Kidney (tissue), 14 donors: ENCODE data around the gene NUBP2. TPM values are rescaled to one million over a fixed set of nuclear protein-coding genes. Genes with fewer than 3 reads are reported as not detected.

ENCODE experiments used
- DNase-seq, 5 donors: peaks; one replicate each; pipeline ENCODE4 v3.0.0-alpha.2; 2013 to 2020
- FAIRE-seq: peaks from 2 replicates; lab custom pipeline; 2012; peaks lifted over from hg19 to GRCh38; lab: Jason Lieb, UNC
- H3K27ac ChIP-seq, 2 donors: one replicate each; pipeline ENCODE4 v1.7.0; 2013; ENCODE audit warnings: low read depth in 2 of 2, low read length in 2 of 2, inconsistent platforms in 1 of 2
- H3K27me3 ChIP-seq: one replicate; pipeline ENCODE4 v1.7.1; 2013; ENCODE audit warnings: low read length, inconsistent platforms; ENCODE audit not compliant: control insufficient read depth, insufficient read depth
- H3K36me3 ChIP-seq, 3 donors: one replicate each; pipeline versions ENCODE4 v1.7.0 to v1.7.1; 2013; ENCODE audit warnings: low read length in 3 of 3, control low read depth in 1 of 3, inconsistent platforms in 1 of 3; ENCODE audit not compliant: insufficient read depth in 3 of 3, control insufficient read depth in 2 of 3
- H3K4me1 ChIP-seq, 3 donors: one replicate each; pipeline versions ENCODE4 v1.7.0 to v1.7.1; 2013; ENCODE audit warnings: low read length in 3 of 3, inconsistent platforms in 1 of 3, low read depth in 1 of 3; ENCODE audit not compliant: control insufficient read depth in 2 of 3, insufficient read depth in 2 of 3
- H3K4me3 ChIP-seq, 3 donors: one replicate each; pipeline versions ENCODE4 v1.7.0 to v1.8.1; 2013; ENCODE audit warnings: low read length in 3 of 3, control low read depth in 1 of 3, inconsistent platforms in 1 of 3
- H3K9ac ChIP-seq, 3 donors: one replicate each; pipeline versions ENCODE4 v1.7.0 to v1.7.1; 2013; ENCODE audit warnings: low read length in 3 of 3, control low read depth in 1 of 3, inconsistent platforms in 1 of 3
- H3K9me3 ChIP-seq, 3 donors: one replicate each; pipeline versions ENCODE4 v1.7.0 to v1.7.1; 2013; ENCODE audit warnings: low read length in 3 of 3, control low read depth in 1 of 3, inconsistent platforms in 1 of 3; ENCODE audit not compliant: control insufficient read depth in 2 of 3, insufficient read depth in 1 of 3
- CTCF ChIP-seq: IDR thresholded peaks from 3 replicates; pipeline ENCODE4 v1.5.1; 2012; ENCODE audit warnings: mild to moderate bottlenecking, moderate library complexity, borderline replicate concordance; ENCODE audit not compliant: insufficient read depth; ENCODE audit errors: extremely low read depth
- intact Hi-C: fragments of 100-400 bp; cut with DNase I; formaldehyde crosslinking; loops from one replicate; pipeline ENCODE4 v1.11.1; 2022
- polyA plus RNA-seq: library from polyadenylated mRNA; stranded (reverse); fragments of 350-450 nt; fragmentation: Illumina TruSeq; extraction: RNeasy Lipid Tissue Mini Kit (QIAGEN cat#74804); gene quantifications from one replicate; pipeline ENCODE4 v1.2.3, GENCODE V29; 2014; ENCODE audit warnings: low read depth, low replicate concordance; ENCODE audit not compliant: insufficient read depth
- total RNA-seq: library from RNA; stranded (reverse); fragmentation: NEBNext Ultra II Directional; extraction: Animal tissue kit (Norgen Biotek cat#: 25700); gene quantifications from one replicate; pipeline ENCODE4 v1.2.1, GENCODE V29; 2021
- donor health status: control.
- donor health status: control.
- donor health status: control.
- donor health status: control.
- donor health status: control.
- donor health status: DM: yes; HTN: yes; CAD: no.
- donor health status: Normal renal cell carcinoma (clear cell type).

Gene NUBP2
- total and polyA plus RNA-seq, 2 donors from 2014 or later, result 42.8 to 71.1 TPM

- Histone ChIP-seq H3K9ac (no peak overlapping the region), H3K27ac (no peak overlapping the region), H3K4me1 (no peaks in the 10 kb centered on the region), H3K9me3 (no peaks in the 10 kb centered on the region), H3K4me3 (no peak overlapping the region), H3K27me3 (no peaks in the 10 kb centered on the region), H3K36me3 (peaks cover 2 to 41% (median 27%) of the 10 kb centered on the region in 3 donors)
- FAIRE-seq (no peak), DNase-seq (no peak)
- intact Hi-C loops, result no loop called here
- no peak for TF ChIP-seq CTCF
Measured at GRCh38 chr16:1747934-1748333, 34.8 kb upstream of the NUBP2 start.

- DNase-seq (peak in 1 of 5 donors; percentile 54), FAIRE-seq (no peak)
- Histone ChIP-seq H3K36me3 (peaks cover 2 to 36% (median 25%) of the 10 kb centered on the region in 3 donors), H3K27me3 (no peaks in the 10 kb centered on the region), H3K9me3 (no peaks in the 10 kb centered on the region), H3K9ac (no peak overlapping the region), H3K4me3 (no peak overlapping the region), H3K27ac (no peak overlapping the region), H3K4me1 (no peaks in the 10 kb centered on the region)
- TF ChIP-seq CTCF, result no peak
- intact Hi-C loops, result no loop called here
Measured at GRCh38 chr16:1749152-1750117, 33.3 kb upstream of the NUBP2 start.

GRCh38 chr16:1751946-1752345 is 30.8 kb upstream of the NUBP2 start:
- DNase-seq (peak in 1 of 5 donors; percentile 65), FAIRE-seq (no peak)
- Histone ChIP-seq H3K27ac (no peak overlapping the region), H3K9ac (no peak overlapping the region), H3K4me1 (no peaks in the 10 kb centered on the region), H3K27me3 (no peaks in the 10 kb centered on the region), H3K36me3 (peaks cover 2 to 34% (median 24%) of the 10 kb centered on the region in 3 donors), H3K4me3 (no peak overlapping the region), H3K9me3 (no peaks in the 10 kb centered on the region)
- TF ChIP-seq CTCF, result no peak
- intact Hi-C loops, result no loop called here
